Measurements from ENCODE around the gene NFIB.

Gene NFIB

GRCh38 chr9:14349146-14349446, 35.2 kb upstream of the NFIB start:
- H3K4me3 ChIP-seq (replicated peaks; ENCODE audit: low read depth, low read length): peak overlapping the region; percentile 52
- no peak for DNase-seq (ENCODE audit: low read depth)
- TF ChIP-seq CTCF (IDR thresholded peaks at IDR 0.05; ENCODE audit: low read length, missing control alignments): no peak

GRCh38 chr9:14348373-14349145, 34.6 kb upstream of the NFIB start:
- peak overlapping the region; percentile 52 for H3K4me3 ChIP-seq (replicated peaks; ENCODE audit: low read depth, low read length)
- peak; percentile 44 for DNase-seq (ENCODE audit: low read depth)
- TF ChIP-seq CTCF (IDR thresholded peaks at IDR 0.05; ENCODE audit: low read length, missing control alignments): no peak

GRCh38 chr9:14348123-14348372, 34.1 kb upstream of the NFIB start:
- no peak for DNase-seq (ENCODE audit: low read depth)
- H3K4me3 ChIP-seq (replicated peaks; ENCODE audit: low read depth, low read length): peak overlapping the region; percentile 52

GRCh38 chr9:14347406-14348122, 33.6 kb upstream of the NFIB start:
- H3K4me3 ChIP-seq (replicated peaks; ENCODE audit: low read depth, low read length): peak overlapping the region; percentile 52
- no peak for TF ChIP-seq CTCF (IDR thresholded peaks at IDR 0.05; ENCODE audit: low read length, missing control alignments)
- DNase-seq (ENCODE audit: low read depth): peak; percentile 60

More at GRCh38 chr9:14348123-14348372, 34.1 kb upstream of the NFIB start:
- peak; percentile 5 for TF ChIP-seq CTCF (IDR thresholded peaks at IDR 0.05; ENCODE audit: low read length, missing control alignments)

GRCh38 chr9:14346811-14347405, 33.0 kb upstream of the NFIB start:
- TF ChIP-seq CTCF (IDR thresholded peaks at IDR 0.05; ENCODE audit: low read length, missing control alignments): no peak
- peak overlapping the region; percentile 52 for H3K4me3 ChIP-seq (replicated peaks; ENCODE audit: low read depth, low read length)
- no peak for DNase-seq (ENCODE audit: low read depth)

GRCh38 chr9:14346231-14346791, 32.4 kb upstream of the NFIB start:
- DNase-seq (ENCODE audit: low read depth): no peak
- TF ChIP-seq CTCF (IDR thresholded peaks at IDR 0.05; ENCODE audit: low read length, missing control alignments): no peak
- peak overlapping the region; percentile 2 for H3K4me3 ChIP-seq (replicated peaks; ENCODE audit: low read depth, low read length)
